Parathyroid adenoma (tissue), 2 donors: ENCODE data around the gene FGGY.

Experiments used
- H2AFZ ChIP-seq: fragments of 300-600 bp; sonication (generic); one replicate; pipeline ENCODE4 v1.7.0; 2017; ENCODE audit warnings: antibody characterized with exemption, mild to moderate bottlenecking
- H3K27ac ChIP-seq: fragments of 300-600 bp; sonication (generic); one replicate; pipeline ENCODE4 v1.7.0; 2017
- H3K27me3 ChIP-seq: fragments of 300-600 bp; sonication (generic); one replicate; pipeline ENCODE4 v1.7.0; 2017; ENCODE audit warnings: low read length; ENCODE audit not compliant: control insufficient read depth, insufficient read depth
- H3K36me3 ChIP-seq: fragments of 300-600 bp; sonication (generic); one replicate; pipeline ENCODE4 v1.7.0; 2017; ENCODE audit warnings: low read length; ENCODE audit not compliant: control insufficient read depth, insufficient read depth
- H3K4me1 ChIP-seq: fragments of 300-600 bp; sonication (generic); one replicate; pipeline ENCODE4 v1.7.0; 2017; ENCODE audit warnings: control low read depth
- H3K4me2 ChIP-seq: fragments of 300-600 bp; sonication (generic); one replicate; pipeline ENCODE4 v1.7.0; 2017; ENCODE audit warnings: low read length
- H3K4me3 ChIP-seq: fragments of 300-600 bp; sonication (generic); one replicate; pipeline ENCODE4 v1.7.0; 2017; ENCODE audit warnings: low read depth, low read length
- H3K79me2 ChIP-seq: fragments of 300-600 bp; sonication (generic); one replicate; pipeline ENCODE4 v1.7.0; 2017; ENCODE audit warnings: control low read depth
- H3K9ac ChIP-seq: fragments of 300-600 bp; sonication (generic); one replicate; pipeline ENCODE4 v1.7.0; 2017; ENCODE audit warnings: mild to moderate bottlenecking
- H3K9me3 ChIP-seq: fragments of 300-600 bp; sonication (generic); one replicate; pipeline ENCODE4 v1.7.0; 2017; ENCODE audit warnings: low read length; ENCODE audit not compliant: control insufficient read depth
- TF ChIP-seq, protein P1 (sequence below): fragments of 300-600 bp; sonication (generic); IDR thresholded peaks from one replicate; pipeline ENCODE4 v1.7.0; 2017; ENCODE audit warnings: antibody characterized with exemption, mild to moderate bottlenecking
- donor health status: primary hyperparathyroidism.

Gene FGGY

DNA sequence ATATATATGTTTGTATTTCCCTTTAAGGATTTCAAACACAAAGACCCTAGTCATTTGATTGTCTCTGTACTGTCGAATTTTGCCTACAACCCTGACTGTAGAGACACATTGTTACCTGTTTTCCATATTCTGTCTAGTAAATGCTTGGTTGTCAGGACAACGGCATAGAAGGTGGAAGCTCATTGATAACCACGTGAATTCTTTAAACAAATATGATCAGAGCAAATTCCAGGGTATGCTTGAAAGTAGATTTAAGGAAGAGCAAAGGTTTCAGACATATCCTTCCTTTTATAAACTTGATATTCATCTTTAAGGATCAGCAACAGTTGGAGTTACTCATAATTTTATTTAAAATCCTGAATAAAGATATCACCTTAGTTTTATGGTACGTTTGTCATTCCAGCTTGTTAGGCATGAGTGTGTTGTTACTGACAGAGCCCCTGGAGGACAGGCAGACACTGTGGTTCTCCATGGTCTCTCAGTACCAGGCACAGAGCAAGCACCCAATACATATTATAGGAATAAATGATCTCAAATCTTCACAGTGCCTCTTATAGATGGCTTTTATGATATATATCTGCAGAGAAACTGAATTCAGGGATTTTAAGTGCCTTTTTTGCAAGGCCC lies 203.2 kb downstream of the FGGY start:
- Histone ChIP-seq H3K9ac (no peak overlapping the region), H2AFZ (no peak overlapping the region), H3K4me1 (no peaks in the 10 kb centered on the region), H3K4me3 (no peak overlapping the region), H3K36me3 (no peaks in the 10 kb centered on the region), H3K4me2 (no peak overlapping the region), H3K27me3 (no peaks in the 10 kb centered on the region), H3K27ac (no peak overlapping the region), H3K9me3 (no peaks in the 10 kb centered on the region), H3K79me2 (no peaks in the 10 kb centered on the region)
- TF ChIP-seq, protein P1, sequence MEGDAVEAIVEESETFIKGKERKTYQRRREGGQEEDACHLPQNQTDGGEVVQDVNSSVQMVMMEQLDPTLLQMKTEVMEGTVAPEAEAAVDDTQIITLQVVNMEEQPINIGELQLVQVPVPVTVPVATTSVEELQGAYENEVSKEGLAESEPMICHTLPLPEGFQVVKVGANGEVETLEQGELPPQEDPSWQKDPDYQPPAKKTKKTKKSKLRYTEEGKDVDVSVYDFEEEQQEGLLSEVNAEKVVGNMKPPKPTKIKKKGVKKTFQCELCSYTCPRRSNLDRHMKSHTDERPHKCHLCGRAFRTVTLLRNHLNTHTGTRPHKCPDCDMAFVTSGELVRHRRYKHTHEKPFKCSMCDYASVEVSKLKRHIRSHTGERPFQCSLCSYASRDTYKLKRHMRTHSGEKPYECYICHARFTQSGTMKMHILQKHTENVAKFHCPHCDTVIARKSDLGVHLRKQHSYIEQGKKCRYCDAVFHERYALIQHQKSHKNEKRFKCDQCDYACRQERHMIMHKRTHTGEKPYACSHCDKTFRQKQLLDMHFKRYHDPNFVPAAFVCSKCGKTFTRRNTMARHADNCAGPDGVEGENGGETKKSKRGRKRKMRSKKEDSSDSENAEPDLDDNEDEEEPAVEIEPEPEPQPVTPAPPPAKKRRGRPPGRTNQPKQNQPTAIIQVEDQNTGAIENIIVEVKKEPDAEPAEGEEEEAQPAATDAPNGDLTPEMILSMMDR, result no peak

DNA sequence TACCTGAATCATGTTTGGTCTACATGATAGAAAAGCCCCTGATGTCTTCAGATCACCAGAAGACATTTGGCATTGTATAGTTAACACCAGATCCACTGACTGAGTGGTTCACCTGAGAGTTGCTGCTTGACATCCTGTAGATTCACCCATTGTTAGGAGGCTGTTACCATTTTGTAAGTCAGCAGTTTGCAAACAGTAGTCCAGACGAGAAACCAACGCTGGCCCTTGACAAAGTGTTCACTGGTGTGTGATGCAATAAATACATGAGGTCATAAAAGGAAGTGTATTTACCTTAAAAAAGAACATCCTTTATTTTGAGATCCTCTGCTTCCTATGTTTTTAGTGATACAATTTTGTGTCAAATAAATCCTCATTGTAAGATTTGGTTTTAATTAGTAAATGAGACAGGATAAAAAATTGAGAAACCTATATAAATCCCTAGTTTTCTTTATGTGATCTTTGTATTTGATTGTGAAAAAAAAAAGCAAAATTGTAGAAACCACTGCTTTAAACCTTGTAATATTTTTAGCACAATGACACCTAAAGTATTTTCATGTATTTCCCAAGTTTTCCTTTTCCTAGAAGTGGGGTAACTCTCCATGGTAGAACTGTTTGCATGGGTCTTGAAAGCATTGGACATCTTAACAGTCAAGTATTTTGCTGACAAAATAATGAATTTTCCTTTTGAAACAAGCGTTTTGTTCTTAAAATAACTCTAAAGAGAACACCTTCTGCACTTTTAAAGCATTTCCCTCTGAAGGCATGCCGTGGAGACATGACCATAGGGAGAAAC lies 204.3 kb downstream of the FGGY start:
- no peaks in the 10 kb centered on the region for H3K9me3 ChIP-seq
- H3K79me2 ChIP-seq, result no peaks in the 10 kb centered on the region
- H2AFZ ChIP-seq, result no peak overlapping the region
- no peak overlapping the region for H3K4me3 ChIP-seq
- H3K36me3 ChIP-seq, result no peaks in the 10 kb centered on the region
- H3K27ac ChIP-seq, result no peak overlapping the region
- no peaks in the 10 kb centered on the region for H3K4me1 ChIP-seq
- no peak overlapping the region for H3K9ac ChIP-seq
- TF ChIP-seq, protein P1, result no peak
- no peaks in the 10 kb centered on the region for H3K27me3 ChIP-seq
- no peak overlapping the region for H3K4me2 ChIP-seq

DNA sequence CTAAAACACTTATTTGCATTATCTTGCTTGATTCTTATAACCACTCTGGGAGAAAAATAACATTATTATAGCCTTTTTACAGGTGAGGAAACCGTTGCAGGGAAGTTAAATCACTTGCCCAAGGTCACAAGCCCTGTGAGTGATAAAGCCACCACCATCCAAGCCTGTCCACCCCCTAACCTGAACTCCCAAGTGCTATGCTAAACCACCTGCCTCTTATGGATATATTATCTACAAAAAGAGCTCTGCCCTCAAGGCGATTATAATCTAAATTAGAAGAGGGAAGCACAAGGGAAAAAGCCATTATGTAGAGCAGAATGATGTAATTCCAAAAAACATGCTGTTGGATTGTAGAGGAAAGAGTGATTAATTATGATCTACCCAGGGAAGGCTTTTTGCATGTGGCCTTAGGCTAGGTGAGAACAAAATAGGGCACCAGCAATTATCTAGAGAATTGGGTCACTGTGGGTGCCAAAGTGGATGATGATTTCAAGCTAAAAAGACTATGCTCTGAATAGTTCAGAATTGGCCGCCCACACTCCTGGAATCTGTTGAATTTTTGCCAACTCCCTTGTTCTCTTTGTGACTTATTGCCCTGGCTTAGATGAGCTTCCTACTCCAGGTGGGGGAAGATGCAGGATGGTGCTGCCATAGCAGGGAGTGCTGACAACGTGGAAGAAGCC lies 205.3 kb downstream of the FGGY start:
- no peak overlapping the region for H2AFZ ChIP-seq
- no peaks in the 10 kb centered on the region for H3K79me2 ChIP-seq
- no peak overlapping the region for H3K4me2 ChIP-seq
- H3K4me3 ChIP-seq, result no peak overlapping the region
- H3K27ac ChIP-seq, result no peak overlapping the region
- no peaks in the 10 kb centered on the region for H3K4me1 ChIP-seq
- H3K27me3 ChIP-seq, result no peaks in the 10 kb centered on the region
- no peaks in the 10 kb centered on the region for H3K36me3 ChIP-seq
- no peak overlapping the region for H3K9ac ChIP-seq
- TF ChIP-seq, protein P1, result no peak
- H3K9me3 ChIP-seq, result no peaks in the 10 kb centered on the region

GRCh38 chr1:59504276-59504675 lies 207.4 kb downstream of the FGGY start:
- no peaks in the 10 kb centered on the region for H3K36me3 ChIP-seq
- no peak overlapping the region for H3K9ac ChIP-seq
- no peak overlapping the region for H3K27ac ChIP-seq
- H3K4me3 ChIP-seq, result no peak overlapping the region
- no peaks in the 10 kb centered on the region for H3K27me3 ChIP-seq
- no peak overlapping the region for H2AFZ ChIP-seq
- H3K79me2 ChIP-seq, result no peaks in the 10 kb centered on the region
- TF ChIP-seq, protein P1, result no peak
- no peaks in the 10 kb centered on the region for H3K4me1 ChIP-seq
- H3K4me2 ChIP-seq, result no peak overlapping the region
- H3K9me3 ChIP-seq, result no peaks in the 10 kb centered on the region
